Measurements from ENCODE around the gene TACR2. TPM values are rescaled to one million over a fixed set of nuclear protein-coding genes. Genes with fewer than 3 reads are reported as not detected.

Gene TACR2
- total RNA-seq, 2 experiments from 2014 or later = not detected

DNA sequence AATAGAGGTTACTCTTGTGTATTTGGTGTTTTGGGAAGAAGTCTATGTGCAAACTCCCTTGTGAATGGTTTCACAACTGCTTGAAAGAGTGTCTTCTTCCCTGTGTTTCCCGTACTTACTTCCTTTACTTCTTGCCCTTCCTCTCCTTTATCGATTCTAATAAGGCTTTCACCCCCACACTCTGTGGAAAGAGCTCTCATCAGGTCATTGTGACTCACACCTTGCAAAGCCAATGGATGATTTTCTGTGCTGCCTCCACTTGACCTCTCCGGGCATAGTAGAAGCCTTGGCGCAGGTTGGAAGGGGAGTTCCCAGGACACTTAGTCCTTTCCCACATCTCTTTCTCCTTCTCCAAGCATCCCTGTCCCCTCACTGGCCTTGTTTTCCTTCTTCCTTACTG is 28.3 kb upstream of the TACR2 start:
- intact Hi-C loops (cut with micrococcal nuclease) = no loop called here
- Mint-ChIP-seq H3K4me3 (no peak overlapping the region), H3K9me3 (no peaks in the 10 kb centered on the region), H3K36me3 (ENCODE audit: low read depth) (no peaks in the 10 kb centered on the region), H3K27me3 (no peaks in the 10 kb centered on the region), H3K27ac (no peak overlapping the region), H3K4me1 (ENCODE audit: low read depth) (no peaks in the 10 kb centered on the region)
- TF ChIP-seq, protein P1, sequence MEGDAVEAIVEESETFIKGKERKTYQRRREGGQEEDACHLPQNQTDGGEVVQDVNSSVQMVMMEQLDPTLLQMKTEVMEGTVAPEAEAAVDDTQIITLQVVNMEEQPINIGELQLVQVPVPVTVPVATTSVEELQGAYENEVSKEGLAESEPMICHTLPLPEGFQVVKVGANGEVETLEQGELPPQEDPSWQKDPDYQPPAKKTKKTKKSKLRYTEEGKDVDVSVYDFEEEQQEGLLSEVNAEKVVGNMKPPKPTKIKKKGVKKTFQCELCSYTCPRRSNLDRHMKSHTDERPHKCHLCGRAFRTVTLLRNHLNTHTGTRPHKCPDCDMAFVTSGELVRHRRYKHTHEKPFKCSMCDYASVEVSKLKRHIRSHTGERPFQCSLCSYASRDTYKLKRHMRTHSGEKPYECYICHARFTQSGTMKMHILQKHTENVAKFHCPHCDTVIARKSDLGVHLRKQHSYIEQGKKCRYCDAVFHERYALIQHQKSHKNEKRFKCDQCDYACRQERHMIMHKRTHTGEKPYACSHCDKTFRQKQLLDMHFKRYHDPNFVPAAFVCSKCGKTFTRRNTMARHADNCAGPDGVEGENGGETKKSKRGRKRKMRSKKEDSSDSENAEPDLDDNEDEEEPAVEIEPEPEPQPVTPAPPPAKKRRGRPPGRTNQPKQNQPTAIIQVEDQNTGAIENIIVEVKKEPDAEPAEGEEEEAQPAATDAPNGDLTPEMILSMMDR (IDR thresholded peaks at IDR 0.05) = no peak
- ATAC-seq (no peak), DNase-seq (no peak)
- CTCF ChIA-PET = no interaction called here
- POLR2A ChIA-PET = no interaction called here

DNA sequence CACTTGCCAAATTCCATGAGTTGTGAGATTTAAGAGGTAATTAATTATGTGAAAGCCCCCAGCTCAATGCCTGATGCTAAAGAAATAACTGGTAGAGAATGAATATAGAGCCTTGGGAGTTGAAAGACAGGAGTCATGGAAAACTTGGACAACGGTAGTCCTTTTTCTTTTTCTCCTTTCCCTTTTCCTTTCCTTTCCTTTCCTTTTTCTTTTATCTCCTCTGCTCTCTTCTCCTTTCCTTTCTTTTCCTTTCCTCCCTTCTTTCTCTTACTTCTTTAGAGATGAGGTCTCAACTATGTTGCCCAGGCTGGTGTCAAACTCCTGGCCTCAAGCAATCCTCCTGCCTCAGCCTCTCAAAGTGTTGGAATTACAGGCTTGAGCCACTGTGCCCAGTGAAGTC is 26.6 kb upstream of the TACR2 start:
- TF ChIP-seq, protein P1 (IDR thresholded peaks at IDR 0.05) = no peak
- Mint-ChIP-seq H3K4me3 (no peak overlapping the region), H3K36me3 (ENCODE audit: low read depth) (no peaks in the 10 kb centered on the region), H3K27me3 (no peaks in the 10 kb centered on the region), H3K27ac (no peak overlapping the region), H3K4me1 (ENCODE audit: low read depth) (no peaks in the 10 kb centered on the region), H3K9me3 (no peaks in the 10 kb centered on the region)
- DNase-seq = no peak
- ChIA-PET CTCF (no interaction called here), POLR2A (no interaction called here)
- ATAC-seq = no peak
- intact Hi-C loops (cut with micrococcal nuclease) = no loop called here

DNA sequence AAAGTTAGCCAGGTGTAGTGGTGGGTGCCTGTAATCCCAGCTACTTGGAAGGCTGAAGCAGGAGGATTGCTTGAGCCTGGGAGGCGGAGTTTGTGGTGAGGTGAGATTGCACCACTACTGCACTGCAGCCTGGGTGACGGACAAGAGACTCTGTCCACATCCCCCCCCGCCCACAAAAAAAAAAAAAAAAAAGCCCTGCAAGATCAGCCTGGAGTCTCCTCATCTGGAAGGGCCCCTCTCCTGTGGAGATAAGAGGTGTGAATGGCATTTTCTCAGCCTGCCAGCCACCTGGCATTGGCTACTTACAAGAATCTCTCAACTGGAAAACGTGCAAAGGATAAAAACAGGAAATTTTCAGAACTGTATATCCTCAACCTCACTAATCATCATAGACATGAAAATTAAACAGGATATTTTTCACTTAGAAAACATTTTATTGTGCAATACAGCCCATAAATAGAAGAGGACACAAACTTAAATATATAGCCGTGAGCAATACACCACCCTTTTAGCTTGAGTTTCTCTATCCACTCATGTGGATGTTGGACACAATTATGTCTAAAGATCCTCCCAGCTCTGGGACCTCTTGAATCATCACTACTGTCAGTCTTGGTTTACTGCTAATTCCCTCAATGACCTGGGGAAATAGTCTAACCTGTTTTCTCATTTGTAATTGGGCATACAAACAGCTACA is 23.2 kb upstream of the TACR2 start:
- TF ChIP-seq, protein P1 (IDR thresholded peaks at IDR 0.05) = no peak
- Mint-ChIP-seq H3K9me3 (no peaks in the 10 kb centered on the region), H3K4me3 (no peak overlapping the region), H3K27me3 (peaks cover 1% of the 10 kb centered on the region), H3K36me3 (ENCODE audit: low read depth) (no peaks in the 10 kb centered on the region), H3K27ac (no peak overlapping the region), H3K4me1 (ENCODE audit: low read depth) (no peaks in the 10 kb centered on the region)
- DNase-seq = no peak
- intact Hi-C loops (cut with micrococcal nuclease) = no loop called here
- ATAC-seq = no peak
- POLR2A ChIA-PET = interaction anchor here (1.2 kb wide), 1 partner anchor 12 kb away, joined by 3 read pairs; no protein-coding TSS in a partner anchor
- CTCF ChIA-PET = interaction anchor here (1.1 to 1.8 kb wide), 2 partner anchors 10 to 11 kb away, joined by 3 to 5 read pairs; partner anchors contain the start of gene TSPAN15

DNA sequence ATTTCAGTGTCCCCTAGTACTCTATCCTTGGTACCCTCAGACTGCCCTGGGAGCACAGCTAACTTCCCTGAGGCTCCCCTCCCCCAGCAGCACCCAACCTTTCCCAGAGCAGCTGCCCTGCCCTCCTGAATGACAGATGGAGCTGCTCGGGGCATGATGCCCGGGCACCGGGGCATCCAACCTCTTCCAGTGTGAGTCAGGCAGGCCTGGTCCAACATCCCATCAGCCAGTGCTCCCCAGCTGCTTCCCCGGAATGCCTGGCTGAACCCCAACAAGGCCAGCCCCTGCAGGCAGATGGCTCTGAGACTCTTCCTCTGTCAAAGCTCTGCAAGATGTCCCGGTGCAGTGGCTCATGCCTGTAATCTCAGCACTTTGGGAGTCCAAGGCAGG is 22.6 kb upstream of the TACR2 start:
- ChIA-PET POLR2A (interaction anchor here (1.2 kb wide), 1 partner anchor 13 kb away, joined by 3 read pairs; no protein-coding TSS in a partner anchor), CTCF (interaction anchor here (1.1 to 1.8 kb wide), 2 partner anchors 10 to 12 kb away, joined by 3 to 5 read pairs; partner anchors contain the start of gene TSPAN15)
- DNase-seq (no peak), ATAC-seq (no peak)
- Mint-ChIP-seq H3K27me3 (peaks cover 1% of the 10 kb centered on the region), H3K4me3 (no peak overlapping the region), H3K4me1 (ENCODE audit: low read depth) (no peaks in the 10 kb centered on the region), H3K27ac (no peak overlapping the region), H3K9me3 (no peaks in the 10 kb centered on the region), H3K36me3 (ENCODE audit: low read depth) (no peaks in the 10 kb centered on the region)
- intact Hi-C loops (cut with micrococcal nuclease) = no loop called here
- TF ChIP-seq, protein P1 (IDR thresholded peaks at IDR 0.05) = no peak

DNA sequence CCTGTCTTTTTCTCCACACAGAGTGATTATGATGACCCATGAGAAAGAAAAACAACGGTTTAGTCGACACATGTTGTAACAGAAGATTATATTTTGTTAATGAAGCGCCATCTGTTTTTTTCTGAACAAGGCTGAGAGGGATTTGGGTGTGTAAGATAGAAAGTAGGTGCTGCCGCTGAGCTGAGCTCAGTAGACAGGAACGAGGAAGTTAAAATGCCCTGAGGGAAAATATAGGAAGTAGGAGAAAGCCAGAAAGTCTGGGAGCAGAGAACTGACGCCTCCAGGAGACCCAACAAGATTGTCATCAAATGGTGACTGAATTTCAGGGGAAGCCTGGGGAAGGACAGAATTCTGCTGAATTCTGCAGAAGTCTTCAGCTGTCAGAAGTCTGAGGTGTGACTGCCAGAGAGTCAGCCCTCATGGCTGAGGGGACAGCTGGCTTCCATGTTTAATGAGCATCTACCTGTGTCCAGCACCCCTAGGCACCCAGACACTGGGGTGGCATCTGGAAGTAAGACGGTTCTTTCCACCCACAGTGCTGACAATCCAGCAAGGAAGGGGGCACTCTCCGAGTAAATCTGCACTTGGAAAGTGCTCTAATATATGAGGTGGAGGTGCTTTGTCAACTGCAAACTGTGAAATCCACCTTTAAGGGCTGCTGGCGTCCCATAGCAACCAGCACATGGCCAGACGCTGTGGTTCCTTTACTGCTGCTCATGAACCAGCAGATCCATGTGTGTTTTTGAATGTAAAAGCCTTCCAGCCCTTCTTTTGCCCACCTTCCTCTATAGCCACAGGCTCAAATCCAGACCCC is 22.0 kb upstream of the TACR2 start:
- Mint-ChIP-seq H3K27ac (no peak overlapping the region), H3K9me3 (no peaks in the 10 kb centered on the region), H3K4me3 (no peak overlapping the region), H3K27me3 (peaks cover 1% of the 10 kb centered on the region), H3K36me3 (ENCODE audit: low read depth) (no peaks in the 10 kb centered on the region), H3K4me1 (ENCODE audit: low read depth) (no peaks in the 10 kb centered on the region)
- ATAC-seq (no peak), DNase-seq (no peak)
- TF ChIP-seq, protein P1 (IDR thresholded peaks at IDR 0.05) = no peak
- ChIA-PET POLR2A (no interaction called here), CTCF (interaction anchor here (1.1 kb wide), 1 partner anchor 12 kb away, joined by 3 read pairs; the partner anchor contains the start of gene TSPAN15)
- intact Hi-C loops (cut with micrococcal nuclease) = no loop called here
